ENCODE results near the gene PMCH.

- no peak for TF ChIP-seq CTCF (IDR thresholded peaks at IDR 0.05; ENCODE audit: insufficient read depth, low read length, poor library complexity, severe bottlenecking)
- no peak for TF ChIP-seq EZH2phosphoT487 (conservative IDR thresholded peaks at IDR 0.05; ENCODE audit: low read length)
These were observed 23.5 kb downstream of the PMCH start for GRCh38 chr12:102174117-102174516.
